HepG2 (cell line): Measurements from ENCODE around the gene RSPRY1. TPM values are rescaled to one million over a fixed set of nuclear protein-coding genes. Genes with fewer than 3 reads are reported as not detected.

Experiments
- CAMTA2 ChIP-seq: sonication (generic); formaldehyde crosslinking; IDR thresholded peaks from 2 replicates; pipeline ENCODE4 v1.4.0; 2020; ENCODE audit warnings: mild to moderate bottlenecking, missing genetic modification reagents, borderline replicate concordance
- CBX2 ChIP-seq, 2 experiments: fragments of 200-600 bp in 1 of 2; sonication (generic); formaldehyde crosslinking in 1 of 2; IDR thresholded peaks; 2 replicates each; pipeline versions ENCODE4 v1.7.0 to v1.8.1; 2018 to 2022; ENCODE audit warnings: low read depth in 2 of 2, low read length in 1 of 2, mild to moderate bottlenecking in 1 of 2, missing genetic modification reagents in 1 of 2
- HMGA1 ChIP-seq: sonication (generic); formaldehyde crosslinking; conservative IDR thresholded peaks from 2 replicates; pipeline ENCODE4 v1.4.0; 2020; ENCODE audit warnings: missing genetic modification reagents
- LCORL ChIP-seq, 2 experiments: fragments of 450-650 bp in 1 of 2; sonication (generic) in 1 of 2; formaldehyde crosslinking in 1 of 2; IDR thresholded peaks; 2 replicates each; pipeline versions ENCODE4 v1.5.0 to v1.6.1; 2017 to 2020; ENCODE audit warnings: antibody characterized with exemption in 1 of 2, missing genetic modification reagents in 1 of 2
- NFAT5 ChIP-seq: sonication (generic); formaldehyde crosslinking; IDR thresholded peaks from 2 replicates; pipeline ENCODE4 v1.4.0; 2020; ENCODE audit warnings: missing genetic modification reagents
- SOX13 ChIP-seq, 3 experiments: fragments of 450-650 bp in 1 of 3; sonication (generic) in 1 of 3; formaldehyde crosslinking in 1 of 3; IDR thresholded peaks in 2 of 3; conservative IDR thresholded peaks in 1 of 3; 2 replicates each; pipeline versions ENCODE4 v1.5.0 to v1.6.1; 2016 to 2020; ENCODE audit warnings: antibody characterized with exemption in 1 of 3, mild to moderate bottlenecking in 1 of 3, missing compliant biosample characterization in 1 of 3, missing genetic modification reagents in 1 of 3, moderate library complexity in 1 of 3
- SP5 ChIP-seq: IDR thresholded peaks from 2 replicates; pipeline ENCODE4 v1.6.1; 2016; ENCODE audit warnings: low read depth, borderline replicate concordance
- TBP ChIP-seq: sonication (generic); formaldehyde crosslinking; IDR thresholded peaks from 2 replicates; pipeline ENCODE4 v1.5.0; 2020; ENCODE audit warnings: missing genetic modification reagents
- ZBTB2 ChIP-seq: sonication (generic); formaldehyde crosslinking; IDR thresholded peaks from 2 replicates; pipeline ENCODE4 v1.8.0; 2022; ENCODE audit warnings: low read depth, missing genetic modification reagents
- ZNF282 ChIP-seq: fragments of 450-650 bp; IDR thresholded peaks from 2 replicates; pipeline ENCODE4 v1.6.1; 2018; ENCODE audit not compliant: partially characterized antibody
- ZNF337 ChIP-seq: sonication (generic); formaldehyde crosslinking; IDR thresholded peaks from 2 replicates; pipeline ENCODE4 v1.5.1; 2020; ENCODE audit warnings: missing genetic modification reagents, low read depth, mild to moderate bottlenecking, borderline replicate concordance
- ZNF567 ChIP-seq: sonication (generic); formaldehyde crosslinking; IDR thresholded peaks from 2 replicates; pipeline ENCODE4 v1.8.1; 2023; ENCODE audit warnings: mild to moderate bottlenecking, missing genetic modification reagents, borderline replicate concordance
- ZNF773 ChIP-seq: sonication (generic); formaldehyde crosslinking; IDR thresholded peaks from 2 replicates; pipeline ENCODE4 v1.4.0; 2020; ENCODE audit warnings: missing genetic modification reagents, borderline replicate concordance
- polyA plus RNA-seq, 8 experiments: library from polyadenylated mRNA; depleted of rRNA in 3 of 8; stranded (reverse) in 7 of 8; unstranded in 1 of 8; fragments of >200 nt; fragmentation: Illumina TruSeq in 4 of 8; extraction: Trizol in 4 of 8; gene quantifications; 2 replicates each; pipeline versions ENCODE4 v1.2.1 to v1.2.3, GENCODE V29; 2011 to 2016; ENCODE audit warnings: low read depth in 4 of 8, missing spikeins in 1 of 8, mixed read lengths in 1 of 8; ENCODE audit not compliant: insufficient read depth in 1 of 8
- total RNA-seq, 5 experiments: library from RNA; depleted of rRNA; stranded (reverse); fragments of >200 nt; fragmentation: Illumina TruSeq; extraction: Trizol; gene quantifications; 2 replicates each; pipeline ENCODE4 v1.2.3, GENCODE V29; 2016; ENCODE audit warnings: low read depth in 1 of 5
- TF ChIP-seq, protein P1 (sequence below): sonication (generic); formaldehyde crosslinking; IDR thresholded peaks from 2 replicates; pipeline ENCODE4 v1.4.0; 2020; ENCODE audit warnings: missing genetic modification reagents

The RSPRY1 gene
- total and polyA plus RNA-seq, 2 of the 13 experiments (the other 11 are each of a cell fraction or from before 2014, with no cell fraction given), result 53.4 to 61.0 TPM

GRCh38 chr16:57279780-57280638, 93.9 kb downstream of the RSPRY1 start (continued):
- TF ChIP-seq NFAT5, result no peak
- TF ChIP-seq ZNF282, result no peak
- TF ChIP-seq ZNF337 (CRISPR knock-in tag), result peak; percentile 52; the same call in 1 of the 2 replicates
- TF ChIP-seq ZNF567, result 0 out of 2 replicates have a peak, but pooled peaks have one; percentile 69
- no peak for TF ChIP-seq CBX2 (IDR thresholded peaks at IDR 0.05; ENCODE audit: low read depth, low read length)
- no peak for TF ChIP-seq CBX2 (CRISPR knock-in tag; IDR thresholded peaks at IDR 0.05; ENCODE audit: low read depth)
- no peak for TF ChIP-seq LCORL (IDR thresholded peaks at IDR 0.05)
- peak; percentile 98 for TF ChIP-seq LCORL (CRISPR knock-in tag; IDR thresholded peaks at IDR 0.05)
- TF ChIP-seq, protein P1, sequence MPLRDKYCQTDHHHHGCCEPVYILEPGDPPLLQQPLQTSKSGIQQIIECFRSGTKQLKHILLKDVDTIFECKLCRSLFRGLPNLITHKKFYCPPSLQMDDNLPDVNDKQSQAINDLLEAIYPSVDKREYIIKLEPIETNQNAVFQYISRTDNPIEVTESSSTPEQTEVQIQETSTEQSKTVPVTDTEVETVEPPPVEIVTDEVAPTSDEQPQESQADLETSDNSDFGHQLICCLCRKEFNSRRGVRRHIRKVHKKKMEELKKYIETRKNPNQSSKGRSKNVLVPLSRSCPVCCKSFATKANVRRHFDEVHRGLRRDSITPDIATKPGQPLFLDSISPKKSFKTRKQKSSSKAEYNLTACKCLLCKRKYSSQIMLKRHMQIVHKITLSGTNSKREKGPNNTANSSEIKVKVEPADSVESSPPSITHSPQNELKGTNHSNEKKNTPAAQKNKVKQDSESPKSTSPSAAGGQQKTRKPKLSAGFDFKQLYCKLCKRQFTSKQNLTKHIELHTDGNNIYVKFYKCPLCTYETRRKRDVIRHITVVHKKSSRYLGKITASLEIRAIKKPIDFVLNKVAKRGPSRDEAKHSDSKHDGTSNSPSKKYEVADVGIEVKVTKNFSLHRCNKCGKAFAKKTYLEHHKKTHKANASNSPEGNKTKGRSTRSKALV (CRISPR knock-in tag), result no peak
- no peak for TF ChIP-seq ZBTB2 (CRISPR knock-in tag)
- no peak for TF ChIP-seq CAMTA2 (CRISPR knock-in tag)
- no peak for TF ChIP-seq HMGA1
- peak; percentile 78 for TF ChIP-seq SOX13 (IDR thresholded peaks at IDR 0.05)
- peak in 1 of 2 experiments; percentile 84; a peak in 2 of 4 replicates for TF ChIP-seq SOX13 (CRISPR knock-in tag; conservative IDR thresholded peaks at IDR 0.05 in 1 of 2, IDR thresholded peaks at IDR 0.05 in 1 of 2)
- peak; percentile 91 for TF ChIP-seq SP5 (CRISPR knock-in tag)
- TF ChIP-seq TBP (CRISPR knock-in tag), result no peak
- TF ChIP-seq ZNF773 (CRISPR knock-in tag), result no peak
